ENCODE results near the gene ASCC2. TPM values are rescaled to one million over a fixed set of nuclear protein-coding genes. Genes with fewer than 3 reads are reported as not detected.

Gene ASCC2
- total RNA-seq, 1 donor from 2014 or later = 85.5 TPM

DNA sequence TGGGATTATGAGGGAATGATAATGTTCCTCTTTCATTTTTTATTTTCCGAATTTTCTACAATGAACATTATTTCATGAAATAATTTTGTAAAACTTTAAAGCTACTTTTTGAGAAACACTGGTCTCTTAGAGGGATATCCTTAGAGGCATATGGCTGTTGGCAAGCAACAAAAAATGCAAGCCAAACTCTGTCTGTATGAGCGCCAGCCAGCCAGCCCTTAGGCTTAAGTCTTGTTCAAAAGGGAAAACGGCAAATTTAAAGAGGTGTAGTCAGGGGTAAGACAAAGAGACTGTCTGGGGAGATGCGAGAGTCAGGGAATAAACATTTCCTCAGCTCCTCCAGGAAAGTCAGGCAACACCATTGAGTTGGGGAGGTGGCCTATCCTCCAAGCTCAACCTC lies 22.5 kb downstream of the ASCC2 start:
- peaks cover 2% of the 10 kb centered on the region for H3K27me3 Mint-ChIP-seq (ENCODE audit: unreplicated experiment)
- H3K4me3 Mint-ChIP-seq (ENCODE audit: unreplicated experiment) = peak overlapping the region; percentile 43
- DNase-seq (ENCODE audit: low spot score) = no peak
- peaks cover 60% of the 10 kb centered on the region for H3K36me3 Mint-ChIP-seq (ENCODE audit: low read depth, unreplicated experiment)
- TF ChIP-seq, protein P1, sequence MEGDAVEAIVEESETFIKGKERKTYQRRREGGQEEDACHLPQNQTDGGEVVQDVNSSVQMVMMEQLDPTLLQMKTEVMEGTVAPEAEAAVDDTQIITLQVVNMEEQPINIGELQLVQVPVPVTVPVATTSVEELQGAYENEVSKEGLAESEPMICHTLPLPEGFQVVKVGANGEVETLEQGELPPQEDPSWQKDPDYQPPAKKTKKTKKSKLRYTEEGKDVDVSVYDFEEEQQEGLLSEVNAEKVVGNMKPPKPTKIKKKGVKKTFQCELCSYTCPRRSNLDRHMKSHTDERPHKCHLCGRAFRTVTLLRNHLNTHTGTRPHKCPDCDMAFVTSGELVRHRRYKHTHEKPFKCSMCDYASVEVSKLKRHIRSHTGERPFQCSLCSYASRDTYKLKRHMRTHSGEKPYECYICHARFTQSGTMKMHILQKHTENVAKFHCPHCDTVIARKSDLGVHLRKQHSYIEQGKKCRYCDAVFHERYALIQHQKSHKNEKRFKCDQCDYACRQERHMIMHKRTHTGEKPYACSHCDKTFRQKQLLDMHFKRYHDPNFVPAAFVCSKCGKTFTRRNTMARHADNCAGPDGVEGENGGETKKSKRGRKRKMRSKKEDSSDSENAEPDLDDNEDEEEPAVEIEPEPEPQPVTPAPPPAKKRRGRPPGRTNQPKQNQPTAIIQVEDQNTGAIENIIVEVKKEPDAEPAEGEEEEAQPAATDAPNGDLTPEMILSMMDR (IDR thresholded peaks at IDR 0.05; ENCODE audit: unreplicated experiment) = no peak
- no peaks in the 10 kb centered on the region for H3K4me1 Mint-ChIP-seq (ENCODE audit: unreplicated experiment)
- H3K9me3 Mint-ChIP-seq (ENCODE audit: unreplicated experiment) = no peaks in the 10 kb centered on the region
- H3K27ac Mint-ChIP-seq (ENCODE audit: unreplicated experiment) = peak overlapping the region; percentile 36

DNA sequence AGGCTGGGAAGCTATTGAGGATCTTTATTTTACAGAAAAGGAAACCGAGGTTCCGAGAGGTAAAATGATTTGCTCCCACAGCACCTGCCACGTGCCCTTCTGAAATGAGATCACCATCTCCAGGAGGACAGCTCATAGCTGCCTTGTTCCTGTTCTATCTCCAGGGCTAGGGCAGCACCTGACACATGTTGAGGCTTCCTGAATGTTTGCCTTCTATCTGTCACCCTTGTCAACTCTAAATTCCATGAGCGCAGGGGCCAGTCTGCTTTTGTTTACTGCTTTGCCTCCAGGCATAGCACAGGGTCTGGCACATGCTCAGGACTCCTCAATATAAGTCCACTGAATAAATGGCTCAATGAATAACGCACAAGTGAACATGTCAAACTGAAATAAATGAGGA lies 24.1 kb downstream of the ASCC2 start:
- H3K27ac Mint-ChIP-seq (ENCODE audit: unreplicated experiment) = no peak overlapping the region
- no peaks in the 10 kb centered on the region for H3K4me1 Mint-ChIP-seq (ENCODE audit: unreplicated experiment)
- TF ChIP-seq, protein P1 (IDR thresholded peaks at IDR 0.05; ENCODE audit: unreplicated experiment) = no peak
- H3K27me3 Mint-ChIP-seq (ENCODE audit: unreplicated experiment) = peaks cover 2% of the 10 kb centered on the region
- no peak for DNase-seq (ENCODE audit: low spot score)
- no peaks in the 10 kb centered on the region for H3K9me3 Mint-ChIP-seq (ENCODE audit: unreplicated experiment)
- H3K4me3 Mint-ChIP-seq (ENCODE audit: unreplicated experiment) = no peak overlapping the region
- peaks cover 57% of the 10 kb centered on the region for H3K36me3 Mint-ChIP-seq (ENCODE audit: low read depth, unreplicated experiment)

DNA sequence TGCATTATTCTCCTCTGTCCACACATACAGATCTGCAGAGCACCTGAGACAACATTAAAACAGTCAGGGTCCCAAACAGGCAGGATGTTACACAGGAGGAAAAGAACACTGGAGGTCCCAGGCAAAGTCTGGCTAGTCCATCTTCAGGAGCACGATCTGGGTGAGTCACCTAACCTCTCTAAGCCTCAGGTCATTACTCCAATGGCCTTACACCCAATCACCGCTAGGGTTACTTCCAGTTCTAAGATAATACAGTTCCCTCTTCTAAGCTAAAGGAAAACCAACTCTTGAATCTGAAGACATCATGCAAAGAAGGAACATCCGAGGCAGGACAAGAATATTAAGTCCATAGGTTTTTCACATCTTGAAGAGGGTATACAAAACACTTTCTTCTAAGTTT lies 24.5 kb downstream of the ASCC2 start:
- H3K27me3 Mint-ChIP-seq (ENCODE audit: unreplicated experiment) = peaks cover 1% of the 10 kb centered on the region
- H3K36me3 Mint-ChIP-seq (ENCODE audit: low read depth, unreplicated experiment) = peaks cover 53% of the 10 kb centered on the region
- no peaks in the 10 kb centered on the region for H3K4me1 Mint-ChIP-seq (ENCODE audit: unreplicated experiment)
- no peak overlapping the region for H3K27ac Mint-ChIP-seq (ENCODE audit: unreplicated experiment)
- DNase-seq (ENCODE audit: low spot score) = no peak
- TF ChIP-seq, protein P1 (IDR thresholded peaks at IDR 0.05; ENCODE audit: unreplicated experiment) = no peak
- no peaks in the 10 kb centered on the region for H3K9me3 Mint-ChIP-seq (ENCODE audit: unreplicated experiment)
- H3K4me3 Mint-ChIP-seq (ENCODE audit: unreplicated experiment) = no peak overlapping the region

DNA sequence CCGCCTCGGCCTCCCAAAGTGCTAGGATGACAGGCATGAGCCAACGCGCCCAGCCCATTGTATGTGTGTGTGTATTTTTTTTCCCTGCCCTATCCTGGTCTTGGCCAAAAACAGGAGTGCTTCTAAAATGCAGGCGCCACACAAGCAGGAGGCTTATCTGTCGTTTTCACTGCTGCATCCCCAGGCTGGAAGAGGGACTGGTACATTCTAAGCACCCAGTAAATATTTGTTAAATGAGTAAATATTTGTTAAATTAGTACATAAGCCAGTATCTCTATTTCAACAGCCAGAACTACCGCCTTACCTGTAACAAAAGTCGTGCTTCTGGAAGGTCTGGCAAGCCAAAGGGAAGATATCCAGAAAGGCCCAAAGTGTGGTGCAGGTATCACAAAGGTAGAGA lies 24.9 kb downstream of the ASCC2 start:
- H3K4me3 Mint-ChIP-seq (ENCODE audit: unreplicated experiment) = no peak overlapping the region
- H3K36me3 Mint-ChIP-seq (ENCODE audit: low read depth, unreplicated experiment) = peaks cover 49% of the 10 kb centered on the region

DNA sequence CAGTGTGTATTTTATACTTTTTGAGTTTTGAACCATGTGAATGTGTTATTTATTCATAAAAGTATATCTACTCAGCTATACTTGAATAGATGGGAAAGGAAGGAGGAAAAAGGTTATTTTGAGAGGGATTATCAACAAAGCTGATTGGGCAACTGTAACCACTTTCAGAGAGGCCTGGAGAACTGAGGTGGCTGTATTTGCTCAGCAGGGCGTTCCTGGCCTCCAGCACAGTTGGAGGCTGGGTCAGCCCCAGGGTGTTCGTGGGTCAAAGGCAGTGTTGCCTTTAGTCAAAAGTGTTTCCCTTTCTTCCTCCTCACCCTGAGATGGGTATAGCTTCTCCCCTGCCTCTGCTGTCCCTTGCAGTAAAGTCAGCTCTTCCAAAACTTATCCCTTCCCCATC lies 26.7 kb downstream of the ASCC2 start:
- DNase-seq (ENCODE audit: low spot score) = no peak
- TF ChIP-seq, protein P1 (IDR thresholded peaks at IDR 0.05; ENCODE audit: unreplicated experiment) = no peak
- Mint-ChIP-seq H3K36me3 (ENCODE audit: low read depth, unreplicated experiment) (peaks cover 47% of the 10 kb centered on the region), H3K27me3 (ENCODE audit: unreplicated experiment) (no peaks in the 10 kb centered on the region), H3K4me3 (ENCODE audit: unreplicated experiment) (peak overlapping the region; percentile 31), H3K4me1 (ENCODE audit: unreplicated experiment) (no peaks in the 10 kb centered on the region), H3K27ac (ENCODE audit: unreplicated experiment) (no peak overlapping the region), H3K9me3 (ENCODE audit: unreplicated experiment) (no peaks in the 10 kb centered on the region)

More for the DNA sequence above, 24.9 kb downstream of the ASCC2 start:
- H3K4me1 Mint-ChIP-seq (ENCODE audit: unreplicated experiment) = no peaks in the 10 kb centered on the region
- H3K9me3 Mint-ChIP-seq (ENCODE audit: unreplicated experiment) = no peaks in the 10 kb centered on the region
- no peaks in the 10 kb centered on the region for H3K27me3 Mint-ChIP-seq (ENCODE audit: unreplicated experiment)
- no peak overlapping the region for H3K27ac Mint-ChIP-seq (ENCODE audit: unreplicated experiment)
- no peak for DNase-seq (ENCODE audit: low spot score)
- TF ChIP-seq, protein P1 (IDR thresholded peaks at IDR 0.05; ENCODE audit: unreplicated experiment) = no peak

All from endothelial cell (in vitro differentiated cells).